HG02571 (cell line): ENCODE results near the gene DBH.

Experiments used
- ATAC-seq: cut with Tn5 transposase; IDR thresholded peaks from one replicate; pipeline ENCODE4 v1.9.1; 2021; ENCODE audit warnings: mild to moderate bottlenecking, moderate library complexity; ENCODE audit not compliant: unreplicated experiment

The DBH gene

DNA sequence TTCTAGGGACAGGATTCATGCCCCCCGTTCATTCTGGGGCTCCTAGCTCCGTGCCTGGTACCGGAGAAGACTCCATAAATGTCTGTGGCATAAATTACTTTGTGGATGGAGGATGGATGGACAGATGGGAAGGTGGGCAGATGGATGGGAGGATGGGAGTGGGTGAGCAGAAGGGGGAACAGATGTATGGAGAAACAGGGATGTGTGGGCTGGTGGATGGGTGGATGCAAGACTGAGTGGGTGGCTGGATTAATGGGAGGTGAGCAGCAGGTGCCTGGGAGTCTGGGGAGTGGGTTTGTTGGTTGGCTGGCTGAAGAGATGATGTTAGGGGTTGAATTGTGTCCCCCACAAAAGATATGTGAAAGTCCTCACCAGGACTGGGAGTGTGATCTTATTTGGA, 58.5 kb downstream of the DBH start:
- ATAC-seq = no peak

DNA sequence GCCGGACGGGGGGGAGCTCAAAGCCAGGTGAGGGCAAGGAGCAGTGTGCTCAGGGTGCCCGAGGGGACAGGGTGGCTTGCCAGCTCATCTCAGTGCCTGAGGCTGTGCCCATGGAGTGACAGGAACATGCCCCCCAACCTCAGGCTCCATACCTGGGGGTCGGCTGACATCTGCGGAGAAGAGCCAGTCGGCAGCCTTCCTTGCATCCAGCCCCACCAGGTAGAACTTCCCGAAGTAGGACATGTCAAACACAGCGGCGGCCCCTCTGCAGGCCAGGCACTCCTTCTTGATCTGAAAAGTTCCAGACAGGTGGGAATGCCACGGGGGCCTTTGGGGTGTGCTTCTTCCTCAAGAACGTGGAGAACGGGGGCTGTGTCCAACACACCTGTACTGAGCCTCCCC, 59.9 kb downstream of the DBH start:
- ATAC-seq = no peak

DNA sequence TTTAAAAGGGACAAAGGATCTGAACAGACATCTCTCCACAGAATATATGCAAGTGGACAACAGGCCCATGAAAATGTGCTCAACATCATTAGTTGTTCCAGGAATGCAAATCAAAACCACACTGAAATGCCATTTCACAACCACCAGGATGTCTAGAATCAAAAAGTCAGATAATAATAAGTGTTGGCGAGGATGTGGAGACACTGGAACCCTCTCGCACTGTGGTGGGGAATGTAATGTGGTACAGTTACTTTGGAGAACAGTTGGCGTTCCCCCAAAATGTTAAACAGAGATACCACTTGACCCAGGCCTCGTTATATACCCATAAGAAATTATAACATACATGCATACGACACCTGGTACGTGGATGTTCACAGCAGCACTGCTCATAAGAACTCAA, 63.4 kb downstream of the DBH start:
- ATAC-seq = no peak

DNA sequence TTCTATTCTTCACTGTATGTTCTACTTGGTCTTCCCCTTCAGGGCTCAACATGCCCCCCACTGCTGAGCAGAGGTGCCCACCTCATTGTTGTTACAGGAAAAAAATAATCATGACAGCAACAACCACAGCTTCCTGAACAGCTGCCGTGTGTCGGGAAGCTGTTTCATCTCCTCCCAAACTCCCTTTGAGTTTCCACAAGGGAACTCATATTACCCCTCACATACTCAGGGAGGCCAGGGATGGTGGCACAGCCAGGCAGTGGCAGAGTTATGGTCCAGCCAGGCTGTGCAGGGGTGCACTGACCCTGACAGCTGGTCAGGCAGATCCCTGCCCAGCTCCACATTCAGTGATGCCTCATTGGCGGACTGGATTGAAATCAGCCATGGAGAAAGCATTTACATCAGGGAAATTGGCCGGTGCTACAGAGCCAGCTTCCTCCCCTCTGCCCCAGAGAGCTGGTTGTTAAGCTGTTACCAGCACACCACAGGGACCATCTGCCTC, 64.7 kb downstream of the DBH start:
- no peak for ATAC-seq

DNA sequence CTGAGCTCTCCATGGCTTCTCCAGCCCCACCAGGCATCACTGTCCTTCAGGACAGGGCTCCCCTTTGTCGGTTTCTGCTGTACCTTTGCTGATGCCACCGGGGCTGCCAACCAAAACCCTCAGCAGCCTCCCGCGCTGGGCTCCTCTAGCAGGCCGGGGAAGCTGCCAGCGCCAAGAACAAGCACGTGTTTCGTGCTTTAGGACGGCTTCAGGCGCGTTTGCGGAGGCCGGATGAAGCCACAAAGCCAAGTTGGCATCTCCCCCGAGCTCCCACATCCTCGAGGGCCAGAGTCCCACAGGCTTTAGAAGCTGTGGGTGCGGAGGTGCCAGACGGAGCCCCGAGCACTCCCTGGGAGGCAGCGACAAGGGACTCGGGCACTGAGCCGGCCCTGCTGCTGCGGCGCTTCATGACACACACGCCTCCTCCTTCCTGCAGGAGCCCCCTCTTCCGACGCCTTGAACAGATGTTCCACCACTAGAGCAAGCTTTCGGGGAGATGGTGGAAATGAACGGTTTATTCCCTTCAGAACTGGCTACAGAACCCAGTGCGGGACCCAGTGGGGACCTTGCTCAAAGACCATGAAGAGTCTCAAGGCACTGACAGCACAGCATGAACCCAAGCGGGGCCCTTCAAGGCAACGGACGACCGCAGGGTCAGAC, 65.3 kb downstream of the DBH start:
- no peak for ATAC-seq

DNA sequence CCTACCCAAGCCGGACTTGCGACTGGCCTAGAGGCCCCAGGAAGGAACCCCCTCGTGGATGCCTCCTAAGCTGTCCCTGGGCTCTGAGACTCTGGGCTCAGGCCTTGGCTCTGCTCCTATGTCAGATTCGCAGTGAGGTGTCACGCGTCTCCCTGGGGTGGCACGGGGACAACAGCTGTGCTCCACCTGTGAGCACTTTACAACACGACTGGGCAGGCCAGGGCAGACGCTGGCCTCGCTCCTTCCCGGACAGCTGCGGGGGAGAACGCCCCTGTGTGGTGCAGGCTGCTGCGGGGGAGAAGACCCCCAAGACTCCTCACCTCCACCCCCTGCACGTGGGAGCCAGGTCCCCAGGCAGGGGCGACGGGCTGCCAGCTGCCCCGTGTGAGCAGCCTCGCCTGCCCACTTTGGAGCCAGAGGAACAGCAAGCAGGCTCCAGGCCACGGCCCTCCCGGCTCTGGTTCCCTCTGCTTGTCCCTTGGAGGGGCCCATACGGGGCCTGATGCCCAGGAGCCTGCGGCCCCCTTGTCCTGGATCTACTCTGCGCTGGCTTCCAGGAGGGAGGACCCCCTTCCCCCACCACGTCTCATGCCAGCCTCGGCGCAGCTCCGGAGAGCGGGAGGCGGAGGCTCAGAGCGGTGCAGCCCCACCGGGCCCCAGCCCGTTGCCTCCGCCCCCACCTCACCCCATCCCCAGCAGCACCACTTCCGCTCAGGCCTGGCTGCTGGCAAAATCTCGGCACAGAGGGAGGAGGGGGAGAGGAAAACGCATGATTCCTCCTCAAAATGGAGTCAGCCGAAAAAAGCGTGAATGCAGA, 66.0 kb downstream of the DBH start:
- ATAC-seq = no peak

DNA sequence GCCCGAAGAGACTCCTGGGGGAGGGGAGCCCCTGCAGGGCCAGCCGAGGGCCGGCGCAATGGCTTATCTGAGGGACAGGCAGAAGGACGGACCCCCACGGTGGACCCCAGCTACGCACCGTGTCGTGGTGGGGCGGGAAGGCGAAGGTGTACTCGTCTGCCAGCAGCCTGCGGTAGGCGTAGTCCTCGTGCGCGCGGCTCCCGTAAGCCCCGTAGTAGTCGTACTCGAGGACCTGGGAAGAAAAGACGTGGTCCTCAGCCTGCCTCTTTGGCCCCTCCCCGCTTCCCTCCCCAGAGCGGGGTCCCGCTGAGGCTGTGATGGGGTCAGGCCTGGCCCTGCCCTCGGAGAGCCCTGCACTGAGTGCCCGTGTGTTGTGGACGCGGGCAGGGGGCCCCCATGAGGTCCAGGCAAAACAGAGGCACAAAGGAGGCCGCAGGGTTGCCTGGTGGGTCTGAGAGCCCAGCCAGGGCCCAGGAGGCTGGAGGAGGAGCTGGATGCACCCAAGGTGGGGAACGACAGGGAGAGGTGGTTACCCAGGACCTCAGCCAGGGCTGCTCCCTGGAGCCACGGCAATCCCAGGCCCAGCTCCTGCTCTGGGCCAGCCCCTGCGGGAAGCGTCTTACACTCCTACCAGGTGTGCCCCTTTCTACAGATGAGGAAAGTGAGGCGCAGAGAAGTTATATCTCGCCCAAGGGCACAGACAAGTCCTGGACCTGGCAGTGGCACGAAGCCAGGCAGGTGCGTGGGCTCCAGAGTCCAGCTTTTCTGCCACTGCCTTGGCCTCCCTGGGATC, 66.8 kb downstream of the DBH start:
- no peak for ATAC-seq

DNA sequence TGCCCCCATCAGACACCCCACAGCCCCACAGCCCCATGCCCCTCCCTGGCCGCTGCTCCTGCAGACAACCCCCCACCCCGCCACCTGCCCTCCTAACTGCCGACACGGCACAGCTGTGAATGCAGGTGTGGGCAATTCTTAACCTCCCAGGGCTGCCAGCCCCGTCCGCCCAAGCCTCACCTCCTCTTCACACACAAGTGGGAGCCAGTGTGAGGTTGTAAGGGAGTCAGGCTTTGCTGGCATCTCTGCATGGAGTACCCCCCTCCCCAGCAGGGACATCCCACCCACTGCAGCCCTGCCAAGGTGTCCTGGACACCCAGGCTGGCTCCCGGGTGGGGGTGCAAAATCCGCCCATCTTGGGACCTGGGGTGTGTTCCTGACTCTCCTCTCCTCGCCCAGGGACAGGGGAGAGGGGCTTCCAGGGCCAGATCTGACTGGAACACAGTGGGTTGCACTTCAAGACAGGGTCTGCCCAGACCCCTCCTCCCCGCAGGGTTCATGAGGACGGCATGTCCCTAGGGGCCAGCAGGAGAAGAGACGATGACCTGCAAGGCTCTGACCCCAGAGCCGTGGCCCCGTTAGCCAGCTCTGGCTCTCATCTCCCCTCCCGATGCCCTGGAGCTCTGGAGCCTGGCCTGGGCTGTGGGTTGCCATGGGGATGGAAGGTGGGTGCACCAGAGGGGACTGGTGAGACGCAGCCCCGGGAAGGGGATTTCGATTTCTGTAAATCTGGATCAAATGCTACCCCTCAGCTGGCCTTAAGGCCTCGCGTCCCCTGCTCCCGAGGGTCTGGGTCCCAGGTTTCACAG, 67.6 kb downstream of the DBH start:
- ATAC-seq = no peak

DNA sequence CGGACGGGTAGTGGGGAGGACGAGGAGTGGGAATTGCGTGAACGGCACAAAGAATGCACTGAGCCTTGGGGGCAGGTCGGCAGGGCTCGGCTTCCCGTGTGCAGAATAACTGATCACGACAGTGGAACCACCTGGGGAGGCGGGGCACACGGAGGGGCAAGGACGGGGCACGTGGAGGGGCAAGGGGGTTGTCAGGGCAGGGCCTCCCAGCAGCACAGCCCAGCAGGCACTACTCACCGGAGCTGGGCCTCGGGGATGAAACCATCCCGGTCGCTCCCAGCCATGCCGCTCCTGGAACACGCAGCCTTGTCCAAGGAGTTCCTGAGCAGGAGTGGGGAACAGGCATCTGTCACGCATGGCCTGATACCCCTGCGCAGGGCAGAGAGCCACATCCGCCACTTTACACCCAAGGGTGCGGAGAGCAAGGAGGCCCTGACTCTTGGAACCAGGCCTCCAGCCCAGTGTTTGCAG, 68.6 kb downstream of the DBH start:
- ATAC-seq = no peak

DNA sequence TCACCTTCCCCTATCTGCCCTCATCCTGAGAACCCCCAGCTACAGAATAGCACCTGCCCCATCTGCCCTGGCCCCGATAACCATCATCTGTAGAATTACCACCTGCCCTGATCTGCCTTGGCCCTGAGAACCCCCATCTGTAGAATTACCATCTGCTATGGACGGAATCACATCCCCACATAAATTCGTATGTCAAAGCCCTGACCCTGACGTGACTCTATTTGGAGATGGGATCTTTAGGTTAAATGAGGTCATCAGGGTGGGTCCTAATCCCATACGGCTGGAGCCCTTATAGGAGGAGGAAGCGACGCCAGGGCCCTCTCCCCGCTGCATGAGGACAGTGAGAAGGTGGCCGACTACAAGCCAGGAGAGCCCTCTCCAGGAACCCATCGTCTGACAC, 69.4 kb downstream of the DBH start:
- ATAC-seq = no peak

DNA sequence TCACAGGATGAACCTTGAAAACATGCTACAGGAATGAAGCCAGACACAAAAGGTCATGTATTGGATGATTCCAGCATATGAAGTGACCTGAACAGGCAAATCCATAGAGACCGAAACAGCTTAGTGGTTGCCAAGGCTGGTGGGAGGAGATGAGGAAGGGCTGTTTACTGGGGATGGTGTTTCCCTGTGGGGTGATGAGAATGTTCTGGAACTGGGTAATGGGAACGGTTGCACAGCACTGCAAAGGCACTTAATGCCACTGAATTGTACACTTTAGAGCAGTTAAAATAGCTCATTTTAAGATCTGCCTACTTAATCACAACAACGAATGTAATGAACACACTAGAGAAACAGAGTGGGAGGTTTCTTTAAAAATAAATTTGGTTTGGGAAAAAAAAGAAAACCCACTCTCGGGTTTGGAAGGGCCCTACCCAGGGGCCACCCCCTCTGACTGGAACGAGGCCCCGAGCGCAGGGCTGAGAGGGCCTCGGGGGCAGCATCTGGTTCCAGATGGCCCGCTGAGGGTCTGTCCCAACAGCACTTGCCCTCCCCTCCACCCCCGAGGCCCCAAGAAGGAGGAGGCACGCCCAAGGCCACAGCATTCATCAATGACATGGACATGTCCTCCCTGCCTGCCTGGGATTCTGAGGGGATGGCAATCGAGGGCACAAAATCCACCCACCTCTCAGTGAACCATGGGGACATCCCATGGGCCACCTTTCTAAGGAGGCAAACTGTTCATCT, 70.3 kb downstream of the DBH start:
- no peak for ATAC-seq

DNA sequence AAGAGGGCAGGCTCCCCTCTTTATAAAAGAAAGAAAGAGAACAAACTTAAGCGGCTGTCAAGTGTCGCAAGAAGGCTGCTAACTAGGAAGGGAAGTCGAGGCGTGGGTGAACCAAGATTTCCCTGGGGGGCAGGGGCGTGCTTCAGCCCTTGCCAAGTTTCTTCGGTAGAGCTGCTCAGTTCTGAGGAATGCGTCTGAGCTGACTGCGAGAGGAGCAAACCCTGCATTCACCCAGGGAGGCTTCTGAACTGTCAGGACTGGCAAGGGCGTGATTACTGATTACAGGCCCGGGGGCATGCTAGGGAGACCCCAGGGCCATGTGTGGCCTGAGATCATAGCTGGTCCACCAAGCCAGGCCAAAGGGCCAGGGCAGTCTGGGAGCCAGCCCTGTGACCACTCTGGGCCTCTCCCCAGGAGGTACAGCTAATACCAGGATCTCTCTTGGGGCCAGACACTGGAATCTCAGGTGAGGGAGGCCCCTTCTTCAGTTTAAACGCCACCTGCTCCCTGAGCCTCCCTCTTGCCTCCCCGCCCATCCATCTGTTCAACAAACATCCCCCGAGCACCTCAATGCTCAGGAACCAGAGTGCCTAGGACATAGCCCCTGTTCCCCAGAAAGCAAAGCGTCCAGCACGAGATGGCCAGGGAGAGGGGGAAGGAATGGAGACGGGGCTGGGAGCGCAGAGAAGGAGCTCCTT, 71.1 kb downstream of the DBH start:
- ATAC-seq = no peak

DNA sequence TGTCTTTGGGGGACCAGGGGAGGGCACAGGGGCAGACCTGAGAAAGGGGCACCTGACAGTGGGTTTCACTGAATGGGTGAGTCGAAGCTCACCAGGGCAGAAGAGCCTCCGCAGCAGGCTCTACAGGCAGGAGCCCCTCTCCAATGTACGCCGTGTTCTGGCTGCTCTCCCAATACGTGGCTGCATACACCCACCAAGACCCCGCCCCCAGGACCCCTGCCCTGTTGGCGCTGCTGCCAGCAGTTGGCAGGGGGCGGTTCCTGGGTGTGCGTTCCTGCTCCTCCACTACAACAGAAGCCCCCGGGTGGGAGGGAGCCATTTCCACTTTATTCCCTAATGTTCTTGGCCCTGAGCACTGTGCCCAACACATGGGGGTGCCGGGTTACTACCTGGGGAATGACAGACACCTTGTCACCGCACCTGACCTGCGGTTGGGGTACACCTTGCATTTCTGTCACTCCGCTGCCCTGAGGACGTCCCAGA, 71.6 kb downstream of the DBH start:
- ATAC-seq = no peak

DNA sequence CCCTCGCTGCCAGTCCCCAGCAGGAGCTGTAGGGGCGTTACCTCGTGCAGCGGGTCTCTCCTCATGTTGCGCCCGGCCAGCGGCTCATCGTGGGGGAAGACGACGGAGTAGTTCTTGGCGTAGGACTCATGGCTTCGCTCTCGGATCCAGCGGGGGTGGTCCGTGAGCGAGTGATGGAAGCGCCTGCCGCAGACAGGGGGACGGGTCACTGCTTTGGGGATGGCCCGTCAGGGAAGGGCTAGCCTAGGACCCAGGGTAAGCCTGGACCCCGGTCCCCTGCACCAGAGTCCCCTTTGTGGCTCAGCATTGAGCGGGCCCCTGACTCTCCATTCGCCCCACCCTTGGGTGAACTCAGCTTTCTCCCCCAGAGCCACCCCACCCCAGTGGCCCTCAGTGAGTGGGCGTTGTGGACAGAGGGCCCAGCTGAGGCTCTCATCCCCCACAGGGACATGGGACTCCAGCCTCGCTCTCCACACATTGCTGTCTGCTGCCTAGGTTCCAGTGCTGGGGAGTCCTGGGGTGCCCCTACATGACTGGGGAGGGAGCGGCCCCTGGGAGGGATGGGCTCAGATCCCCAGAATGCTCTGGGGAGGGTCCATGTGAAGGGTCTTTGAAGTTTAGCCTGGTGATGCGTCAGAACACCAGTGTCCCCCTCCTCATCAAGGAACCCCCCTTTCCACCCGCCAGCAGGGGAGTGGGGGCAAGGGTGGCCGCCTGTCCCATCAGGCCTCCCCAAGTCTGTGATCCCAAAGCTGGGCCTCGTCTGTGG, 72.3 kb downstream of the DBH start:
- ATAC-seq = no peak
